ENCODE data around the gene ZFC3H1.

DNA sequence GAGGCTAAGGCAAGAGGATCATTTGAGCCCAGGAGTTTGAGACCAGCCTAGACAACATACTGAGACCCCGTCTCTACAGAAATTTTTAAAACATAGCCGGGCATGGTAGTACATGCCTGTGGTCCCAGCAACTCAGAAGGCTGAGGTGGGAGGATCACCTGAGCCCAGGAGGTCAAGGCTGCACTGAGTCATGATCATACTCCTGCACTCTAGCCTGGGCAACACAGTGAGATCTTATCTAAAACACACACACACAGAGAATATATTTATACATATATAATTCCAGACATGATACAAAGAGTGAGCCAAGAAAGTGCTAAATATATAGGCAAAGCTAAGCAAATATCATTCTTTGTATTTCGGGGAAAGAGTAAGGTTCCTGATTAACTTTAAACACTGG is 9.4 kb downstream of the ZFC3H1 start:
- TF ChIP-seq MXI1 (IDR thresholded peaks at IDR 0.05; ENCODE audit: borderline replicate concordance, low read depth, low read length) (no peak), POLR2A (IDR thresholded peaks at IDR 0.05; ENCODE audit: low read depth, low read length) (no peak), RAD21 (IDR thresholded peaks at IDR 0.05; ENCODE audit: low read length) (no peak), SMC3 (IDR thresholded peaks at IDR 0.05; ENCODE audit: low read depth, low read length) (no peak), MAZ (IDR thresholded peaks at IDR 0.05; ENCODE audit: borderline replicate concordance, low read depth, low read length) (no peak), CEBPB (IDR thresholded peaks at IDR 0.05; ENCODE audit: low read depth, low read length) (no peak), RFX5 (IDR thresholded peaks at IDR 0.05; ENCODE audit: low read depth, low read length) (no peak), FOS (IDR thresholded peaks at IDR 0.05; ENCODE audit: low read depth, low read length) (no peak), RCOR1 (IDR thresholded peaks at IDR 0.05; ENCODE audit: insufficient replicate concordance, low read length) (no peak)
- TF ChIP-seq, protein P1, sequence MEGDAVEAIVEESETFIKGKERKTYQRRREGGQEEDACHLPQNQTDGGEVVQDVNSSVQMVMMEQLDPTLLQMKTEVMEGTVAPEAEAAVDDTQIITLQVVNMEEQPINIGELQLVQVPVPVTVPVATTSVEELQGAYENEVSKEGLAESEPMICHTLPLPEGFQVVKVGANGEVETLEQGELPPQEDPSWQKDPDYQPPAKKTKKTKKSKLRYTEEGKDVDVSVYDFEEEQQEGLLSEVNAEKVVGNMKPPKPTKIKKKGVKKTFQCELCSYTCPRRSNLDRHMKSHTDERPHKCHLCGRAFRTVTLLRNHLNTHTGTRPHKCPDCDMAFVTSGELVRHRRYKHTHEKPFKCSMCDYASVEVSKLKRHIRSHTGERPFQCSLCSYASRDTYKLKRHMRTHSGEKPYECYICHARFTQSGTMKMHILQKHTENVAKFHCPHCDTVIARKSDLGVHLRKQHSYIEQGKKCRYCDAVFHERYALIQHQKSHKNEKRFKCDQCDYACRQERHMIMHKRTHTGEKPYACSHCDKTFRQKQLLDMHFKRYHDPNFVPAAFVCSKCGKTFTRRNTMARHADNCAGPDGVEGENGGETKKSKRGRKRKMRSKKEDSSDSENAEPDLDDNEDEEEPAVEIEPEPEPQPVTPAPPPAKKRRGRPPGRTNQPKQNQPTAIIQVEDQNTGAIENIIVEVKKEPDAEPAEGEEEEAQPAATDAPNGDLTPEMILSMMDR (conservative IDR thresholded peaks at IDR 0.05; ENCODE audit: low read depth, low read length): no peak
- TF ChIP-seq, protein P2, sequence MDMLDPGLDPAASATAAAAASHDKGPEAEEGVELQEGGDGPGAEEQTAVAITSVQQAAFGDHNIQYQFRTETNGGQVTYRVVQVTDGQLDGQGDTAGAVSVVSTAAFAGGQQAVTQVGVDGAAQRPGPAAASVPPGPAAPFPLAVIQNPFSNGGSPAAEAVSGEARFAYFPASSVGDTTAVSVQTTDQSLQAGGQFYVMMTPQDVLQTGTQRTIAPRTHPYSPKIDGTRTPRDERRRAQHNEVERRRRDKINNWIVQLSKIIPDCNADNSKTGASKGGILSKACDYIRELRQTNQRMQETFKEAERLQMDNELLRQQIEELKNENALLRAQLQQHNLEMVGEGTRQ (IDR thresholded peaks at IDR 0.05; ENCODE audit: low read depth, low read length): no peak

Measured in IMR-90 (cell line).